HUES64 (cell line): ENCODE measurements around the gene CNTNAP5.

Experiments
- H3K27ac ChIP-seq: 2 replicates; pipeline ENCODE4 v1.7.0; 2013; ENCODE audit warnings: low read depth, low read length, inconsistent platforms
- H3K27me3 ChIP-seq: 2 replicates; pipeline ENCODE4 v1.6.1; 2013; ENCODE audit warnings: mild to moderate bottlenecking, low read length; ENCODE audit not compliant: insufficient read depth
- H3K36me3 ChIP-seq: 2 replicates; pipeline ENCODE4 v1.6.1; 2013; ENCODE audit warnings: mild to moderate bottlenecking, low read length; ENCODE audit not compliant: insufficient read depth
- H3K4me1 ChIP-seq: 2 replicates; pipeline ENCODE4 v1.6.1; 2013; ENCODE audit warnings: mild to moderate bottlenecking, low read length, moderate library complexity; ENCODE audit not compliant: insufficient read depth
- H3K4me3 ChIP-seq: 2 replicates; pipeline ENCODE4 v1.5.1; 2013; ENCODE audit warnings: mild to moderate bottlenecking, low read length, moderate library complexity
- H3K9ac ChIP-seq: 2 replicates; pipeline ENCODE4 v1.6.1; 2013; ENCODE audit warnings: mild to moderate bottlenecking, low read depth, low read length
- H3K9me3 ChIP-seq: 2 replicates; pipeline ENCODE4 v1.6.1; 2013; ENCODE audit warnings: low read depth, low read length; ENCODE audit not compliant: insufficient read depth
- WGBS: fragments of 150-250, 120-280 bp; methylation state at CpG from one replicate; pipeline ENCODE4 v1.1.7; 2013; ENCODE audit warnings: missing lambda C conversion rate; 5-methylcytosine and 5-hydroxymethylcytosine counted together

The CNTNAP5 gene

DNA sequence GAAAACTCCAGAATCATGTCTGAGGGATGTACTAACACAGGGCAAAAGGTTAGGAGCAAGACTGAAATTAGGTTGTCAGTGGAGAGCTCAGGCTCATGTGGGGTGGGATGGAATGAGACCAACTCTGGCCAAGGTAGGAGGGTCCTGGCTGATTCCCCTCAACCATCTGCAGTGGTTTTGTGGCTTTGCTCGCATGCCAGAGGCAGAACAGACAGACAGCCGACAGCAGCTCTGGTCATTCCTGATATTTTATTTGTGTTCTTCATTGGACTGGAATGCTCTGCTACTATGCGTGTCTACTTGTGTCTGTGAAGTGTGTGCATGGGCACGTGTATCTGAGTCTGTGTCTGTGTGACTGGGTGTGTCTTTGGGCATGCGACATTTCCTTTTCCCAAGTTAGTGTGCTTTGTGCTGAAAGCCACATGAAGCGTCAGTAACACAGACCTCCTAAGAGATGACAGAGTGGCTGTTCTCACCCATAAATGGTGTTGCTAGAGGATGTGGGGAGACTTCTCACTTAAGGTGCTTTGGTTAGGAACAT, 239.5 kb downstream of the CNTNAP5 start:
- WGBS, result 94% methylated on average over 6 of the region's 6 CpGs
- H3K27me3 ChIP-seq, result no peaks in the 10 kb centered on the region
- no peaks in the 10 kb centered on the region for H3K4me1 ChIP-seq
- no peak overlapping the region for H3K4me3 ChIP-seq
- H3K36me3 ChIP-seq, result no peaks in the 10 kb centered on the region
- no peaks in the 10 kb centered on the region for H3K9me3 ChIP-seq
- H3K9ac ChIP-seq, result no peak overlapping the region
- H3K27ac ChIP-seq, result no peak overlapping the region

DNA sequence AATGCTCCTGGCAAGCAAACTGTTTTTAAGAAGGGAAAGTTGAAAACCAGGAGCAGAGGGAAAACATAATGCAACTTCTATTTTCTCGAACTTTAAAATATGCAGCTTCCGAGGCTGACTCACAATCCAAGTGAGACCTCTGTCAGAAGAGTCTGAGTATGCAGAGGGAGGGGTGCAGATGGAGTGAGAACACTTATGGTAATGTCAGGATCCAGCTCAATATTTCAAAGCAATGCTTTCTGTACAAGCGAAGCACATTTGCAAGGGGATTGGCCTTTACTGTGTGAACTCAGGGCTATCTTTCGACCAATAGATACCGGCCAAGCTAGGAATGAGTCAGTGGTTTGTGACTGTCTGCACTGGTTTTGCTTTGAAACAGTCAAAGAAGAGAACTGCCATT, 242.7 kb downstream of the CNTNAP5 start:
- WGBS, result 93% methylated on average over 5 of the region's 5 CpGs
- H3K9me3 ChIP-seq, result no peaks in the 10 kb centered on the region
- H3K27me3 ChIP-seq, result no peaks in the 10 kb centered on the region
- H3K36me3 ChIP-seq, result no peaks in the 10 kb centered on the region
- no peak overlapping the region for H3K27ac ChIP-seq
- H3K9ac ChIP-seq, result no peak overlapping the region
- no peaks in the 10 kb centered on the region for H3K4me1 ChIP-seq
- no peak overlapping the region for H3K4me3 ChIP-seq

DNA sequence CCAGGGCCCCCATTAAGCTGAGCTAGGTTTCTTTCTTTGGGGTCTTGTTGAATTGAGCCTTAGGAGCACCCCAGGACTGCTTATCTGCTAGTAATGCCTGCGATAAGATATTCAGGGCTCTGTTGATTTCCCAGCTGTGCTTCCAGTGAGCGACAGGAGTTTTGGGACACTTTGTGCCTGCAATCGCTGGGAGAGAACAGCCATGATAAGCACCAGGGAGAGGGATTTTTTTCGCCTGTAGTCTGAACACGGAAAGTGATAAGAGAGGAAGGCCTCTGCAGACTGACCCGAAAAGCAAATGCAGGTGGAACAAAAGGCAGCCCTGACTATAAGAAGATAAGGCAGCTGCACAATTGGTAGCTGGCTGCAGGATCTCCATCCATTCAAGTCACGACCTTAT, 244.3 kb downstream of the CNTNAP5 start:
- 92% methylated on average over 7 of the region's 7 CpGs for WGBS

DNA sequence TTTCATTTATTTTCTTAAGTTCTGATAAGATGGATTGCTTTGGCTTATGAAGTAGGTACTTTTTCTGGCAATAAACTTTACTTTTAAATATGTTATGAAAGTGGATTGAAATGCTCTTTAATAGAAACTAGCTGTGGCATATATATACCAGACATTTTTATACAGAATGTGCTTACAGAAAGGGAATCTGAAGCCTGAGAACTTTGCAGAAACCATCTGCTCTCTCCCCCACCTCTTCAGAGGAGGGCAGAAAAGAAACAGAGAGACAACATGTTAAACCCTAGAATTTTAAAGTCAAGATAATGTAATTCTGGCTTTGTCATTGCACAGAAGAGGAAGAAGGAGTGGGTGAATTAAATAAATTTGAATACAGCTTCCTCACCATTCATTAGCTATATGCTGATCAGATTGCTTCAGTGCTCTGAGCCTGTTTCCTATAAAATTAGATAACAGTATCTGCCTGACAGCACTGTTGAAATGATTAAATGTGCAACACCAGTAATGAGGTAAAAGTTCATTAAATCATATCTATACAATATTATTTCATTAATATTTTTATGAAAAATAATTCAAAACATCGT, 247.3 kb downstream of the CNTNAP5 start:
- WGBS, result no CpG with 5 or more reads among the region's 1 CpG
- no peaks in the 10 kb centered on the region for H3K4me1 ChIP-seq
- no peaks in the 10 kb centered on the region for H3K27me3 ChIP-seq
- no peaks in the 10 kb centered on the region; the same call in 1 of the 2 replicates for H3K9me3 ChIP-seq
- H3K9ac ChIP-seq, result no peak overlapping the region
- H3K36me3 ChIP-seq, result no peaks in the 10 kb centered on the region
- H3K27ac ChIP-seq, result no peak overlapping the region
- H3K4me3 ChIP-seq, result no peak overlapping the region

More for the DNA sequence above, 244.3 kb downstream of the CNTNAP5 start:
- Histone ChIP-seq H3K36me3 (no peaks in the 10 kb centered on the region), H3K9ac (no peak overlapping the region), H3K4me1 (no peaks in the 10 kb centered on the region), H3K27me3 (no peaks in the 10 kb centered on the region), H3K27ac (no peak overlapping the region), H3K4me3 (no peak overlapping the region), H3K9me3 (no peaks in the 10 kb centered on the region)

DNA sequence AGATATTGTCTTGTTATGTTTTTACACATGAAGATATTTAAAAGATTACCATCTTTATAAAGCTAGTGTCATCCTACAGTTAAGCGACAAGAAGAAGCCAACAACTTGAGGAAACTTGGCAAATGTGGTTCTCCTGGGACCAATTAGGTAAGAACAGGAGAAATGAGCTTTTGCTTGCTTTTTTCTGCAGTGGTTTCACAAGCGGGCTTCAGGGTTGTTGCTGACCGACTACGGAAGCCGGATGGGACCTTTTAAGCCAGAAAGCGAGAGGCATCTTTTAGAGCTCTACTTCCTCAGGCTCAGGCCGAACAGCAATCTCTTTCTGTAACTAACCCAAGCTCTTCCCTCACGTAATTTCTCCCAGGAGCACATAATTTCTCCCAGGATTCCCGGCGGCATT, 256.5 kb downstream of the CNTNAP5 start:
- H3K9ac ChIP-seq, result no peak overlapping the region
- 95% methylated on average over 10 of the region's 10 CpGs for WGBS
- H3K9me3 ChIP-seq, result no peaks in the 10 kb centered on the region
- H3K27me3 ChIP-seq, result no peaks in the 10 kb centered on the region
- peaks cover 4% of the 10 kb centered on the region; the same call in 1 of the 2 replicates for H3K4me1 ChIP-seq
- no peak overlapping the region for H3K27ac ChIP-seq
- no peaks in the 10 kb centered on the region for H3K36me3 ChIP-seq
- H3K4me3 ChIP-seq, result no peak overlapping the region

DNA sequence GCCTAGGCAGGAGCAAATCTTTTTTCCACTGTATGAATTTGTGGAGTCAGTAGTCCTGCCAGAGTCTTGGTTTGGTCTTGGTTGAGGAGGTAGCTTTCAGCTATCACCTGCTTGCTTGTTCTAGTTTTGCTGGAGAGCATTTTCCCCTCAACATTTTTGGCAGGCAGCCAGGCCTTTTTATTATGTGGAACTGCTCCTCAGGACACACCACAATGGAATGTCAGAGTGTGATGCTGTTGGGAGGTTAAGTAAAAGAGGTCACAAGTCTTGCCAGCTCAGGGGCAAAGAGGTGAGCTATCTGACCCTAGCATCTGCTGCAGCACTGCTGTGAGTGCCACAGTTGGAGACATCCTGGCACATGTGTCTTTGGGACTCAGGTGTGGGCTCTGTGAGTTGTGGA, 258.0 kb downstream of the CNTNAP5 start:
- Histone ChIP-seq H3K36me3 (no peaks in the 10 kb centered on the region), H3K4me1 (peaks cover 4% of the 10 kb centered on the region; the same call in 1 of the 2 replicates), H3K27me3 (no peaks in the 10 kb centered on the region), H3K9me3 (no peaks in the 10 kb centered on the region), H3K4me3 (no peak overlapping the region), H3K27ac (no peak overlapping the region), H3K9ac (no peak overlapping the region)

DNA sequence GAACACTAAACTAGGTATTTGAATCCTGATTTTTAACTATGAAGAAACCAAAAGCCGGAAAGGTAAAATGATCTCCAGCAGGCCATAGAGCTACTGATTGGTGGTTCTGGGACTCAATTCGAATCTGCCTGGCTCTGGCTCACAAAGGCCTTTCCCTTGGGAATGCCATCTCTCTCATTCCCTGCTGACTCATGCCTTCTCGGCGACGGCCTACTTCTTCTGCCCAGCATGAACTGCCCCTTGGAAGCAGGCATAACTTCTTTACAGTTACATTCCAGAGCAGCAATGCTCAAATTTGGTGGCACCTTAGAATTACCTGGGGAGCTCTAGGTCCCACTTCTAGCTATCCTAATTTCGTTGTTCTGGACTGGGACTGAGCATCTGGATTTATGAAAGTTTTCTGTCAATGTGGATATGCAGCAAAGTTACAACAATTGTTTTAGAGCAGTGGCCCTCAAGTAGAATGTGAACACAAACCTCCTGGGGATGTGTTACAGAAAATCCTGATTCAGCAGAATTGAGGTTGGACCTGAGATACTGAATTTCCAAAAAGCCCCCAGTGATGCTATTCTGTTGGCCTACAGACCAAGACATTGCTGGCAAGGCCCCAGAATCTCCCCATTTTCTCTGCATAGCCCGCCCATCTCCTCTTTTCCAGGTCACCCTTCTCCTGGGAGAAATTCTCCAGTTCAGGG, 261.1 kb downstream of the CNTNAP5 start:
- no peaks in the 10 kb centered on the region for H3K27me3 ChIP-seq
- H3K9me3 ChIP-seq, result no peaks in the 10 kb centered on the region
- no peak overlapping the region for H3K4me3 ChIP-seq
- H3K4me1 ChIP-seq, result peaks cover 4% of the 10 kb centered on the region; the same call in 1 of the 2 replicates
- no peak overlapping the region for H3K27ac ChIP-seq
- WGBS, result 81% methylated on average over 7 of the region's 7 CpGs
- H3K9ac ChIP-seq, result no peak overlapping the region
- H3K36me3 ChIP-seq, result no peaks in the 10 kb centered on the region

DNA sequence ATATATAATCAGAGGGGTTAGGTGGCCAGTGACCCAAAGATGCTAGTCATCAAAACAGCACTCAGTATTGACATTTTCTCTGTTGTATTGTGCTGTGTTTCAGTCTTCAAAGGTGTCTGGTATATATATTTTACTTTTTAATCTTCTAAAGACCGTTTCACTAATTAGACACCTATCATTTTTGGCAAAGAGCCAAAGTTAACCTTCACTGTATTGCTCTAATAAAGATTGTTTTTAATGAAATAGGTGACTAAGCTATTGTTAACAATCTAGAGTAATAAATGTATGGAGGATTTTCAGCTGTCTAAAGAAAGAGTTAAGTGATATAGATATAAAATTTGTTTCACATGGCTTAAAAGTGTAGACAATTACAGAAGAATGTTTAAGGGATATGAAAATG, 264.0 kb downstream of the CNTNAP5 start:
- H3K36me3 ChIP-seq, result no peaks in the 10 kb centered on the region
- H3K9ac ChIP-seq, result no peak overlapping the region
- WGBS, result no CpG with 5 or more reads among the region's 1 CpG
- H3K27me3 ChIP-seq, result no peaks in the 10 kb centered on the region
- H3K9me3 ChIP-seq, result no peaks in the 10 kb centered on the region
- peaks cover 4% of the 10 kb centered on the region; the same call in 1 of the 2 replicates for H3K4me1 ChIP-seq
- no peak overlapping the region for H3K27ac ChIP-seq
- no peak overlapping the region for H3K4me3 ChIP-seq

DNA sequence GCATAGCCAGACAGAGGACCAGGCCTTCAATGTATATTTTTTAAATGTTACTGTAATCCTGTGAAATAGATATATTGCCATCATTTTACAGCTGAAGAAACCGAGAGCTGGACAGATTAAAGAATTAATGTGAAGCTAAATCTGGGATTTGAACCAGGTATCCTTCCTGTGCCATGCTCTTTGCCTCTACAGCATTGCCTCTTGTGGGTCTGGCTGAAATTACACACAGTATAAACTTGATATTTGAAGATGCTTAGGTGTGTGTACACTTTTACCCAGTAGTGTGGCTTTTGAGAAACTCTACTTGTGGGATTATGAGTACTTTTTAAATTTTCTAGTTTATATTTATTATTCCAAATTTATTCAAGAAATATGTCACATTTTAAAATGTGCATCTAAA, 264.5 kb downstream of the CNTNAP5 start:
- Histone ChIP-seq H3K4me3 (no peak overlapping the region), H3K4me1 (peaks cover 4% of the 10 kb centered on the region; the same call in 1 of the 2 replicates), H3K36me3 (no peaks in the 10 kb centered on the region), H3K27ac (no peak overlapping the region), H3K9ac (no peak overlapping the region), H3K27me3 (no peaks in the 10 kb centered on the region), H3K9me3 (no peaks in the 10 kb centered on the region)
- 100% methylated on average over 1 of the region's 1 CpG for WGBS

DNA sequence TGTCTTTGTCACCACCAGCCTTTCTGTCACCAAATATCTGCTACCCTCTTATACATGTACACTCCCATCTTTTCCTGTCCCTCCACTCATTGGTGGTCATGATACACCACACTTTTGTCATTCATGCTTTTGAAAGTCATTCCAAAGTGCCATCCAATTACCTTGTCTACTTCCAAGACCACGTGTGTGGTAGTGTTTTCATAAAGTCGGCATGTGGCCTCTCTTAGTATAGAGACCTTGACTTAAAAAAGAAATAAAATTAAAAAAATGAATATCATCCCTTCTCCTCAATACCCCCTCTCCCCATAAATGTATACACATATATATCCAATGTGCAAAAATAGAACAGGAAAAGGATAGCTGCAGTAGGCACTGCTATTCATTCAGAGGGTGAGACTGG, 271.4 kb downstream of the CNTNAP5 start:
- no peaks in the 10 kb centered on the region for H3K4me1 ChIP-seq
- no peak overlapping the region for H3K9ac ChIP-seq
- WGBS, result no CpG with 5 or more reads among the region's 2 CpGs
- no peak overlapping the region for H3K27ac ChIP-seq
- no peaks in the 10 kb centered on the region for H3K9me3 ChIP-seq
- no peaks in the 10 kb centered on the region for H3K27me3 ChIP-seq
- H3K36me3 ChIP-seq, result no peaks in the 10 kb centered on the region
- H3K4me3 ChIP-seq, result no peak overlapping the region

DNA sequence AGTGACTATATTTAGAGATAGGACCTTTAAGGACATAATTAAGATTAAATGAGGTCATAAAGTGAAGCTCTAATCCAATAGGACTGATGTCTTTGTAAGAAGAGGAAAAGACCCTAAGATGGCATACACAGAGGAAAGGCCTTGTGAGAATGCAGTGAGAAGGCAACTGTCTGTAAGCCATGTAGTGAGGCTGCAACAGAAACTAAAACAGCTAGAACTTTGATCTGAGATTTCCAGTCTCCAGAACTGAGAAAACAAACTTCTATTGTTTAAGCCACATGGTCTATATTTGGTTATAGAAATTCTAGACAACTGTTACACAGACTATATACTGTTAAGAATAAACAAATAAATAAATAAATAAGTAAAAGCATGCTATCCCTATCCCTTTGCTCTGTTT, 276.8 kb downstream of the CNTNAP5 start:
- Histone ChIP-seq H3K27ac (no peak overlapping the region), H3K9me3 (no peaks in the 10 kb centered on the region), H3K27me3 (no peaks in the 10 kb centered on the region), H3K9ac (no peak overlapping the region), H3K4me3 (no peak overlapping the region), H3K4me1 (no peaks in the 10 kb centered on the region), H3K36me3 (no peaks in the 10 kb centered on the region)
